GM12878 (cell line): ENCODE data around the gene HYCC1. TPM values are rescaled to one million over a fixed set of nuclear protein-coding genes. Genes with fewer than 3 reads are reported as not detected.

ENCODE experiments used
- ASH2L ChIP-seq: fragments of 300-600, 200-600 bp; sonication (generic); IDR thresholded peaks from 2 replicates; pipeline ENCODE4 v1.6.1; 2017; ENCODE audit warnings: low read depth, mild to moderate bottlenecking, borderline replicate concordance
- BACH1 ChIP-seq: fragments of 450-650 bp; IDR thresholded peaks from 2 replicates; pipeline ENCODE4 v1.6.1; 2017; ENCODE audit warnings: mild to moderate bottlenecking, borderline replicate concordance
- BRCA1 ChIP-seq: IDR thresholded peaks from 2 replicates; pipeline ENCODE4 v1.6.1; 2011; ENCODE audit warnings: low read depth, low read length, improper control_type of control experiment
- CBX5 ChIP-seq: sonication (generic); IDR thresholded peaks from 2 replicates; pipeline ENCODE4 v1.6.1; 2016; ENCODE audit warnings: low read depth, moderate library complexity, mild to moderate bottlenecking, inconsistent platforms
- CHD1 ChIP-seq: IDR thresholded peaks from 2 replicates; pipeline ENCODE4 v1.6.1; 2012; ENCODE audit warnings: low read depth, low read length, improper control_type of control experiment
- CREB1 ChIP-seq: IDR thresholded peaks from 2 replicates; pipeline ENCODE4 v1.6.1; 2012; ENCODE audit warnings: low read depth, mild to moderate bottlenecking, inconsistent platforms
- CREM ChIP-seq: IDR thresholded peaks from 2 replicates; pipeline ENCODE4 v1.6.1; 2014; ENCODE audit warnings: antibody characterized with exemption, low read depth
- CTCF ChIP-seq, 3 experiments: IDR thresholded peaks in 2 of 3; conservative IDR thresholded peaks in 1 of 3; 2 replicates each; pipeline ENCODE4 v1.5.1; 2011; ENCODE audit warnings: low read depth in 3 of 3, low read length in 3 of 3, mild to moderate bottlenecking in 3 of 3, control low read depth in 2 of 3, moderate library complexity in 2 of 3, inconsistent platforms in 1 of 3, mixed read lengths in 1 of 3; ENCODE audit not compliant: control insufficient read depth in 2 of 3, insufficient read depth in 1 of 3; ENCODE audit errors: extremely low read depth in 1 of 3
- E4F1 ChIP-seq: fragments of 450-650 bp; IDR thresholded peaks from 2 replicates; pipeline ENCODE4 v1.6.1; 2018; ENCODE audit warnings: borderline replicate concordance, mild to moderate bottlenecking; ENCODE audit not compliant: partially characterized antibody
- FOS ChIP-seq: IDR thresholded peaks from 3 replicates; pipeline ENCODE4 v1.6.1; 2011; ENCODE audit warnings: borderline replicate concordance; ENCODE audit not compliant: insufficient read length; ENCODE audit errors: extremely low read depth
- FOXM1 ChIP-seq: IDR thresholded peaks from 2 replicates; pipeline ENCODE4 v1.6.1; 2012; ENCODE audit warnings: low read depth, mild to moderate bottlenecking, inconsistent platforms, low read length, moderate library complexity
- IRF3 ChIP-seq: fragments of 450-650 bp; IDR thresholded peaks from 2 replicates; pipeline ENCODE4 v1.6.1; 2014; ENCODE audit warnings: mild to moderate bottlenecking
- IRF4 ChIP-seq: IDR thresholded peaks from 2 replicates; pipeline ENCODE4 v1.6.1; 2011; ENCODE audit warnings: low read depth, low read length
- PKNOX1 ChIP-seq: fragments of 450-650 bp; IDR thresholded peaks from 2 replicates; pipeline ENCODE4 v1.6.1; 2016; ENCODE audit warnings: mild to moderate bottlenecking
- POLR2A ChIP-seq: IDR thresholded peaks from 2 replicates; pipeline ENCODE4 v1.6.1; 2011; ENCODE audit warnings: low read depth, mild to moderate bottlenecking, low read length
- POLR2AphosphoS5 ChIP-seq: IDR thresholded peaks from 2 replicates; pipeline ENCODE4 v1.6.1; 2011; ENCODE audit warnings: mild to moderate bottlenecking, low read length, inconsistent platforms
- RAD21 ChIP-seq: IDR thresholded peaks from 2 replicates; pipeline ENCODE4 v1.6.1; 2011; ENCODE audit warnings: mild to moderate bottlenecking, low read depth, low read length, moderate library complexity; ENCODE audit not compliant: insufficient read depth
- RCOR1 ChIP-seq: conservative IDR thresholded peaks from 2 replicates; pipeline ENCODE4 v1.6.1; 2012; ENCODE audit warnings: low read depth, low read length, improper control_type of control experiment
- TBL1XR1 ChIP-seq: IDR thresholded peaks from 2 replicates; pipeline ENCODE4 v1.6.1; 2012; ENCODE audit warnings: low read depth, low read length, improper control_type of control experiment
- TCF12 ChIP-seq: IDR thresholded peaks from 2 replicates; pipeline ENCODE4 v1.6.1; 2011; ENCODE audit warnings: low read depth, mild to moderate bottlenecking, low read length
- TCF7 ChIP-seq: IDR thresholded peaks from 2 replicates; pipeline ENCODE4 v1.6.1; 2014; ENCODE audit warnings: antibody characterized with exemption, borderline replicate concordance
- ZBTB33 ChIP-seq: fragments of 450-650 bp; IDR thresholded peaks from 2 replicates; pipeline ENCODE4 v1.6.1; 2017; ENCODE audit warnings: mild to moderate bottlenecking
- polyA plus RNA-seq, 11 experiments: library from polyadenylated mRNA; depleted of rRNA in 4 of 11; unstranded in 6 of 11; stranded (reverse) in 5 of 11; fragments of >200 nt; fragmentation: Nextera tagmentation in 4 of 11; fragmentation: Illumina TruSeq in 1 of 11; extraction: Ambion mirVana in 4 of 11; extraction: Trizol in 1 of 11; gene quantifications; 1 replicate in 1 of 11; 2 replicates in 10 of 11; pipeline versions ENCODE4 v1.2.1 to v1.2.3, GENCODE V29; 2011 to 2016; ENCODE audit warnings: inconsistent platforms in 2 of 11, missing spikeins in 2 of 11, low read depth in 1 of 11
- total RNA-seq, 4 experiments: library from RNA; depleted of rRNA in 3 of 4; stranded (reverse); fragments of >200 nt in 3 of 4; fragmentation: Illumina TruSeq in 1 of 4; extraction: Trizol in 1 of 4; gene quantifications; 2 replicates each; pipeline versions ENCODE4 v1.2.1 to v1.2.3, GENCODE V29; 2013 to 2021

Gene HYCC1
- total and polyA plus RNA-seq, 10 of the 15 experiments (the other 5 are each of a cell fraction or from before 2014, with no cell fraction given): 8.5 to 62.9 (median 33.1) TPM

- TF ChIP-seq RCOR1 (peak; percentile 83; the same call in 1 of the 2 replicates), ASH2L (peak; percentile 40; the same call in 1 of the 2 replicates), E4F1 (no peak), RAD21 (peak; percentile 34; the same call in 1 of the 2 replicates), POLR2AphosphoS5 (peak; percentile 97), ZBTB33 (no peak), BACH1 (peak; percentile 67; the same call in 1 of the 2 replicates), POLR2A (peak; percentile 99), BRCA1 (no peak), IRF3 (peak; percentile 97), CREM (no peak; the same call in 1 of the 2 replicates), TCF12 (peak; percentile 62), FOXM1 (no peak), TCF7 (no peak), CREB1 (peak; percentile 80), PKNOX1 (peak; percentile 99), CTCF (IDR thresholded peaks at IDR 0.05 in 2 of 3, conservative IDR thresholded peaks at IDR 0.05 in 1 of 3; ENCODE audit: control insufficient read depth in 2 of 3, extremely low read depth in 1 of 3, insufficient read depth in 1 of 3, low read depth in 3 of 3, low read length in 3 of 3) (peak; percentile 62 to 64 (median 64)), TBL1XR1 (0 out of 2 replicates have a peak, but pooled peaks have one; percentile 41), IRF4 (no peak), CHD1 (no peak), CBX5 (0 out of 2 replicates have a peak, but pooled peaks have one; percentile 36), FOS (peak; percentile 95)
Observed at GRCh38 chr7:23013715-23014649, at the start of gene HYCC1 (continued).
